ENCODE measurements around the gene CSNK1E. TPM values are rescaled to one million over a fixed set of nuclear protein-coding genes. Genes with fewer than 3 reads are reported as not detected.

Gene CSNK1E
- total and polyA plus RNA-seq, 10 of the 15 experiments (the other 5 are each of a cell fraction or from before 2014, with no cell fraction given), result 5.9 to 107 (median 64.9) TPM

DNA sequence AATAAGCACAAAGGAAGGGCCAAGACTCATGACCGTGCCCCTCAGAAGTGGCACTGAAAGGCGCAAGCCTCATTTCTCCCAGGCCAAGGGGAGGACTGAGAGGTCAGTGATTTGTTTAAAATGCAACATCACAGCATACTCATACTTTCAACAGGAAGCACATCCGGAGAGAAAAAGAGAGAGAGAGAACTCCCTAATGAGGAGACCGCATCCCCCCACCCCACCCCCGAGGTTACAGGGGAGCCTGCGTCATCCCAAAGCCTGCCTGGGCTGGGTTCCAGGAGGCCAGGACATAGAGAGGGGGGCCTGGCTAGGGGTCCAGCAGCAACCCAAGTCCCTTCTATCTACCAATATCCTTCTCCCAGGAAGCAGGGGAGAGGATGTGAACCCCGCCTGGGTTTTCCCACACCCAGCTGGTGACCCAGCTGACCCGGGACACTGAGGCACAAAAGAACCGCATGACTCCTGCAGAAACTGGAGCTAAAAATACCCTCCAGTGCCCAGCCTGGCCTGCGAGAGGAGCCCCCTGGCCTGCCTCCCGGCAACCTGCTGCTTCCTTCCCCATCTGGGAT, 3.8 kb downstream of the CSNK1E start:
- SMC1A ChIA-PET (ENCODE audit: uncharacterized antibody, unreplicated experiment), result interaction anchor here (1.0 to 3.3 kb wide), 3 partner anchors 8 to 223 kb away, joined by 3 to 18 read pairs (median 4); no protein-coding TSS in a partner anchor
- BruUV-seq (replicated peaks), result no TSS peak
- RAD21 ChIA-PET (ENCODE audit: unreplicated experiment), result interaction anchor here (1.0 to 2.1 kb wide), 2 partner anchors 8 to 53 kb away, joined by 3 to 10 read pairs; no protein-coding TSS in a partner anchor
- FAIRE-seq (no peak), DNase-seq (ENCODE audit: low read depth, low spot score) (peak; percentile 35), ATAC-seq (peak; percentile 5)
- Histone ChIP-seq H3K4me3 (peak overlapping the region; percentile 82), H3K4me2 (ENCODE audit: control insufficient read depth, insufficient read depth) (peak overlapping the region; percentile 97), H3K79me2 (ENCODE audit: control insufficient read depth, insufficient read depth, low read length) (peaks cover 81% of the 10 kb centered on the region), H2AFZ (ENCODE audit: control insufficient read depth, low read depth, low read length) (no peak overlapping the region), H4K20me1 (ENCODE audit: control insufficient read depth, insufficient read depth) (no peaks in the 10 kb centered on the region), H3K36me3 (ENCODE audit: control insufficient read depth in 2 of 2, insufficient read depth in 2 of 2, low read length in 1 of 2) (peaks cover 9 to 20% of the 10 kb centered on the region in 2 experiments; a peak in 3 of 4 replicates), H3K9ac (ENCODE audit: control insufficient read depth, insufficient read depth, low read length) (peak overlapping the region; percentile 89), H3K27ac (ENCODE audit: control insufficient read depth, insufficient read depth) (peak overlapping the region; percentile 85), H3K27me3 (replicated peaks in 1 of 2; ENCODE audit: control insufficient read depth in 2 of 2, insufficient read depth in 2 of 2, low read length in 1 of 2) (no peaks in the 10 kb centered on the region), H3K4me1 (ENCODE audit: control insufficient read depth, insufficient read depth, low read length) (peaks cover 55% of the 10 kb centered on the region), H3K9me3 (replicated peaks; ENCODE audit: control insufficient read depth, insufficient read depth, low read length) (no peaks in the 10 kb centered on the region)
- CTCF ChIA-PET, result interaction anchor here (2.2 kb wide), 1 partner anchor 53 kb away, joined by 10 read pairs; no protein-coding TSS in a partner anchor
- POLR2A ChIA-PET, result interaction anchor here (0.8 to 1.4 kb wide), 4 partner anchors 8 to 132 kb away, joined by 3 to 5 read pairs (median 4); partner anchors contain the start of gene PLA2G6
- 39% methylated on average over 11 of the region's 11 CpGs for WGBS (ENCODE audit: insufficient coverage, insufficient replicate concordance, low lambda C conversion rate, missing lambda C conversion rate)
- in situ Hi-C loops (cut with MboI) (no loop called here), intact Hi-C loops (cut with micrococcal nuclease; ENCODE audit: unreplicated experiment) (loop anchor here (5.0 kb wide), 1 partner anchor 51 kb away; no protein-coding TSS in a partner anchor)
- no peak for TF ChIP-seq PAX5 (IDR thresholded peaks at IDR 0.05; ENCODE audit: borderline replicate concordance, low read depth, low read length)
- TF ChIP-seq KLF5 (IDR thresholded peaks at IDR 0.05; ENCODE audit: partially characterized antibody), result no peak
- no peak for TF ChIP-seq MYC (IDR thresholded peaks at IDR 0.05; ENCODE audit: insufficient read depth, insufficient read length, insufficient replicate concordance, low read length, severe bottlenecking)
- TF ChIP-seq IKZF1 (conservative IDR thresholded peaks at IDR 0.05), result peak; percentile 57
- no peak for TF ChIP-seq HDGF (IDR thresholded peaks at IDR 0.05)
- 0 out of 2 replicates have a peak, but pooled peaks have one; percentile 34 for TF ChIP-seq DPF2 (IDR thresholded peaks at IDR 0.05)
- TF ChIP-seq SIX5 (IDR thresholded peaks at IDR 0.05; ENCODE audit: low read depth, low read length, severe bottlenecking), result no peak
- TF ChIP-seq NFXL1 (IDR thresholded peaks at IDR 0.05; ENCODE audit: borderline replicate concordance), result no peak
- no peak for TF ChIP-seq SP1 (IDR thresholded peaks at IDR 0.05; ENCODE audit: low read depth, low read length)
- peak; percentile 61; the same call in 1 of the 2 replicates for TF ChIP-seq EED (IDR thresholded peaks at IDR 0.05; ENCODE audit: low read depth)
- 0 out of 4 replicates have a peak, but pooled peaks of 1 of the 2 experiments have one; percentile 14 for TF ChIP-seq BHLHE40 (IDR thresholded peaks at IDR 0.05; ENCODE audit: borderline replicate concordance in 1 of 2, low read depth in 2 of 2, low read length in 1 of 2)
- peak; percentile 73 for TF ChIP-seq NR2F1 (conservative IDR thresholded peaks at IDR 0.05)
- TF ChIP-seq IKZF2 (IDR thresholded peaks at IDR 0.05), result peak; percentile 62 to 65
- no peak for TF ChIP-seq REST (IDR thresholded peaks at IDR 0.05; ENCODE audit: low read depth, low read length)
- TF ChIP-seq MTA2 (IDR thresholded peaks at IDR 0.05; ENCODE audit: low read depth), result peak; percentile 60; the same call in 1 of the 2 replicates
- peak; percentile 72 for TF ChIP-seq RUNX3 (IDR thresholded peaks at IDR 0.05; ENCODE audit: low read length)
- 0 out of 2 replicates have a peak, but pooled peaks have one; percentile 12 for TF ChIP-seq CREM (IDR thresholded peaks at IDR 0.05; ENCODE audit: low read depth)
- TF ChIP-seq TARDBP (IDR thresholded peaks at IDR 0.05; ENCODE audit: borderline replicate concordance), result no peak
- TF ChIP-seq BCL11A (IDR thresholded peaks at IDR 0.05; ENCODE audit: low read depth, low read length), result peak; percentile 50; the same call in 1 of the 2 replicates
- TF ChIP-seq RELB (IDR thresholded peaks at IDR 0.05; ENCODE audit: low read depth), result 0 out of 2 replicates have a peak, but pooled peaks have one; percentile 23
